HUDEP-2 (cell line): Measurements from ENCODE around the gene INO80D.
"Not testable (repeated sequence)": the region's sequence is repeated elsewhere in the genome, so short reads cannot be mapped to it uniquely, and the experiment has no call there.

Experiments
- DNase-seq, 76 experiments: peaks; one replicate each; lab custom pipeline; 2025; ENCODE audit not compliant: unreplicated experiment in 76 of 76; lab: John Stamatoyannopoulos, UW

The INO80D gene

GRCh38 chr2:206083602-206084438 lies 2.2 kb downstream of the INO80D start:
- DNase-seq: peak in 14 of 76 experiments; percentile 2 to 34 (median 11)

- no peak for DNase-seq
These were observed 3.6 kb downstream of the INO80D start for GRCh38 chr2:206082298-206082843.

GRCh38 chr2:206080927-206081326 lies 5.0 kb downstream of the INO80D start:
- no peak for DNase-seq

GRCh38 chr2:206079699-206080465 lies 6.1 kb downstream of the INO80D start:
- DNase-seq: no peak

GRCh38 chr2:206077879-206078278 lies 8.1 kb downstream of the INO80D start:
- not testable (repeated sequence) for DNase-seq

- no peak for DNase-seq
These were observed 10.9 kb downstream of the INO80D start for GRCh38 chr2:206075113-206075512.

GRCh38 chr2:206071807-206072206 lies 14.2 kb downstream of the INO80D start:
- peak in 2 of 76 experiments; percentile 11 to 12 for DNase-seq

- DNase-seq: peak in 25 of 76 experiments; percentile 5 to 74 (median 24)
These were observed 16.6 kb downstream of the INO80D start for GRCh38 chr2:206069417-206069816.

- no peak for DNase-seq
These were observed 17.8 kb downstream of the INO80D start for GRCh38 chr2:206068207-206068606.

GRCh38 chr2:206064077-206064476 lies 21.9 kb downstream of the INO80D start:
- DNase-seq: no peak

- DNase-seq: no peak
These were observed 22.3 kb downstream of the INO80D start for GRCh38 chr2:206063635-206064034.

GRCh38 chr2:206062724-206063123 lies 23.2 kb downstream of the INO80D start:
- no peak for DNase-seq

GRCh38 chr2:206056286-206056685 lies 29.7 kb downstream of the INO80D start:
- DNase-seq: no peak

- DNase-seq: no peak
These were observed 31.0 kb downstream of the INO80D start for GRCh38 chr2:206054952-206055351.

GRCh38 chr2:206051912-206052311 lies 34.1 kb downstream of the INO80D start:
- no peak for DNase-seq

- DNase-seq: no peak
These were observed 36.6 kb downstream of the INO80D start for GRCh38 chr2:206049392-206049791.

- DNase-seq: peak in 1 of 76 experiments; percentile 1
These were observed 40.7 kb downstream of the INO80D start for GRCh38 chr2:206045251-206045650.

GRCh38 chr2:206040525-206040924 lies 45.4 kb downstream of the INO80D start:
- DNase-seq: no peak

GRCh38 chr2:206035393-206035792 lies 50.6 kb downstream of the INO80D start:
- DNase-seq: not testable (repeated sequence)

GRCh38 chr2:206033452-206033851 lies 52.5 kb downstream of the INO80D start:
- not testable (repeated sequence) for DNase-seq

GRCh38 chr2:206031950-206032567 lies 53.9 kb downstream of the INO80D start:
- peak in 20 of 76 experiments; percentile 2 to 100 (median 94) for DNase-seq
